Esophagus (tissue), 2 donors: ENCODE data around the gene LITAFD. TPM values are rescaled to one million over a fixed set of nuclear protein-coding genes. Genes with fewer than 3 reads are reported as not detected.

ENCODE experiments used
- H3K27ac ChIP-seq, 2 donors: one replicate each; pipeline ENCODE4 v1.5.1; 2013; ENCODE audit warnings: low read depth in 2 of 2, mild to moderate bottlenecking in 2 of 2, inconsistent platforms in 1 of 2, low read length in 1 of 2, moderate library complexity in 1 of 2
- H3K27me3 ChIP-seq, 2 donors: one replicate each; pipeline ENCODE4 v1.6.1; 2013; ENCODE audit warnings: low read length in 2 of 2, control low read depth in 1 of 2, mild to moderate bottlenecking in 1 of 2; ENCODE audit not compliant: insufficient read depth in 2 of 2, control insufficient read depth in 1 of 2
- H3K36me3 ChIP-seq, 2 donors: one replicate each; pipeline ENCODE4 v1.6.1; 2013; ENCODE audit warnings: low read length in 1 of 2; ENCODE audit not compliant: control insufficient read depth in 2 of 2, insufficient read depth in 2 of 2
- H3K4me1 ChIP-seq, 2 donors: one replicate each; pipeline ENCODE4 v1.6.1; 2013; ENCODE audit warnings: low read length in 1 of 2; ENCODE audit not compliant: control insufficient read depth in 2 of 2, insufficient read depth in 2 of 2
- H3K4me3 ChIP-seq, 2 donors: one replicate each; pipeline ENCODE4 v1.5.1; 2013; ENCODE audit warnings: low read length in 2 of 2, mild to moderate bottlenecking in 2 of 2, low read depth in 1 of 2, moderate library complexity in 1 of 2
- H3K9me3 ChIP-seq, 2 donors: one replicate each; pipeline ENCODE4 v1.6.1; 2013; ENCODE audit warnings: mild to moderate bottlenecking in 2 of 2, low read depth in 1 of 2, low read length in 1 of 2, moderate library complexity in 1 of 2; ENCODE audit not compliant: control insufficient read depth in 2 of 2, insufficient read depth in 1 of 2
- WGBS, 2 donors: extraction: QIAGEN DNeasy Blood & Tissue Kit; methylation state at CpG; one replicate each; pipeline ENCODE4 v1.1.7; 2013; 5-methylcytosine and 5-hydroxymethylcytosine counted together
- polyA plus RNA-seq, 2 donors: library from polyadenylated mRNA; stranded (reverse); fragments of 200-250 nt; gene quantifications; one replicate each; pipeline ENCODE4 v1.2.3, GENCODE V29; 2013
- donor health status: healthy with polysubstance abuse.
- donor health status: Bipolar disorder and iron deficiency.

LITAFD gene
- polyA plus RNA-seq, 2 donors: not detected

DNA sequence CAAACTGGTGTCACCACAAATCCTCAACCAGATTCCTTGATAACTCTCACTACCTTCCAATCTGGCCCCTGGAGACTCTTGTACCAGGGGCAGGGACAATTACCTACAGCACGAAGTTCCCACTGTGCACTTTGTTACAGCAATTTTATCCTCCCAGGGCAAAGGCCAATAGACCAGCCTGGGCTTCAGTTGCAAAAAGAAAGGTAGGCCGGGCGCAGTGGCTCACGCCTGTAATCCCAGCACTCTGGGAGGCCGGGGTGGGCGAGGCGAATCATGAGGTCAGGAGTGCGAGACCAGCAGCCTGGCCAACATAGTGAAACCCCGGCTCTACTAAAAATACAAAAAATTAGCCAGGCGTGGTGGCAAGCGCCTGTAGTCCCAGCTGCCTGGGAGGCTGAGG is 44.7 kb downstream of the LITAFD start:
- Histone ChIP-seq H3K4me1 (peaks cover 0 to 2% of the 10 kb centered on the region in 2 donors), H3K27me3 (no peaks in the 10 kb centered on the region), H3K4me3 (no peak overlapping the region), H3K36me3 (peaks cover 16 to 20% of the 10 kb centered on the region in 2 donors), H3K9me3 (no peaks in the 10 kb centered on the region), H3K27ac (no peak overlapping the region)
- 94 to 98% methylated on average over 11 of the region's 11 CpGs for WGBS, 2 donors

- Histone ChIP-seq H3K27ac (no peak overlapping the region), H3K36me3 (peaks cover 11 to 13% of the 10 kb centered on the region in 2 donors), H3K4me3 (no peak overlapping the region), H3K27me3 (no peaks in the 10 kb centered on the region), H3K9me3 (no peaks in the 10 kb centered on the region), H3K4me1 (peaks cover 0 to 3% of the 10 kb centered on the region in 2 donors)
- 81 to 82% methylated on average over 10 of the region's 10 CpGs for WGBS, 2 donors
Observed at GRCh38 chr16:8928467-8928957, 46.4 kb downstream of the LITAFD start.

GRCh38 chr16:8929086-8929748 is 47.1 kb downstream of the LITAFD start:
- Histone ChIP-seq H3K27me3 (no peaks in the 10 kb centered on the region), H3K27ac (no peak overlapping the region), H3K9me3 (no peaks in the 10 kb centered on the region), H3K4me1 (peaks cover 0 to 3% of the 10 kb centered on the region in 2 donors), H3K4me3 (no peak overlapping the region), H3K36me3 (peaks cover 11 to 12% of the 10 kb centered on the region in 2 donors)
- 88 to 89% methylated on average over 17 of the region's 17 CpGs for WGBS, 2 donors

DNA sequence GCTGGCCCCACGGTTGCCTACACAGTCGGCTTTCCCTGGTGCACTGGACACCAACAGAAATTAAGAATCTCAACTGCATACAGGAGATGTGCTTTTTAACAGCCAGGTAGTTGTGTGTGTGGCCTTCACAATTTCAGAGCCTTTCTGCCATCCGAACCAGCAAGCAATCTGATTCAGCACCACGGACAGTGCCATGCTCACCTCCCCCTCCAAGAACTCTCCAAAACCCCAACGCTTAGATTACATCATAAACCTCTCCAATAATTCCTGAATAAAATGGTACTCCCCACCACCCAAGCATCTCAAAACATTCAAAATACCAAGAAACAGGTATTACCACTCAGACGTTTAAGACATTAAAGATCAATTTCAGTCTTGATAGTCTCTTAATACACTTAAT is 49.7 kb downstream of the LITAFD start:
- Histone ChIP-seq H3K27me3 (no peaks in the 10 kb centered on the region), H3K4me1 (peaks cover 0 to 3% of the 10 kb centered on the region in 2 donors), H3K27ac (no peak overlapping the region), H3K4me3 (no peak overlapping the region), H3K36me3 (peaks cover 7 to 10% of the 10 kb centered on the region in 2 donors), H3K9me3 (no peaks in the 10 kb centered on the region)
- WGBS, 2 donors: 40 to 43% methylated on average over 6 of the region's 6 CpGs

DNA sequence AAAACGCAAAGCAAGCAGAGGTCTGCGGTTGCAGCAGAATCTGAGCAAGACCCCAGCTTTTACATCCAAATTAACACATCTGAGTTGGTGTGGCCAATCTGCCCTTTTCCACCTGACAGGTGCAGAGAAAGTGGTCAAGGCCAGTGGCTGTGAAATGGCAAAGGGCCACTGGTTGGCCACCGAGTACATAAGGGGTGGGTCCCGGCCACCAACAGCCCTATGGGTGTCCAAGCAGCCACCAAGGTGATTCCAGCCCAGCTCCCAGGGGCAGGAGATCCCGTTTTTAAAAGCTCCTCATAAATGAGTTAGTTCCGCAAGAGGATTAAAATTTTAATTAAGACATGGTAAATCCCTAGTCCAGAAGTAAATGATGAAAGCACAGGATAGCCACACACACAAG is 52.5 kb downstream of the LITAFD start:
- Histone ChIP-seq H3K4me3 (no peak overlapping the region), H3K4me1 (peaks cover 3 to 4% of the 10 kb centered on the region in 2 donors), H3K9me3 (no peaks in the 10 kb centered on the region), H3K27ac (no peak overlapping the region), H3K36me3 (peaks cover 3 to 5% of the 10 kb centered on the region in 2 donors), H3K27me3 (no peaks in the 10 kb centered on the region)
- 77 to 86% methylated on average over 6 of the region's 6 CpGs for WGBS, 2 donors

Other genes with a start within 250 kb of the LITAFD start
- gene ABAT, start 207.7 kb upstream of the LITAFD start, polyA plus RNA-seq: 1 to 10 TPM; 4.6 to 9.5 TPM
- 1 to 10 TPM; 5.6 to 8.8 TPM for gene TMEM186, start 84.7 kb upstream of the LITAFD start, polyA plus RNA-seq
- gene PMM2, start 84.5 kb upstream of the LITAFD start, polyA plus RNA-seq: 10 to 100 TPM; 19.8 to 30.3 TPM
- 100 to 1,000 TPM; 212 to 343 TPM for gene CARHSP1, start 13.3 kb upstream of the LITAFD start, polyA plus RNA-seq
- 10 to 100 TPM; 27.8 to 34.6 TPM for gene USP7, start 81.6 kb downstream of the LITAFD start, polyA plus RNA-seq
- gene HAPSTR1, start 209.3 kb downstream of the LITAFD start, polyA plus RNA-seq: 10 to 100 TPM; 11.4 to 14.2 TPM